GM12878 (cell line): ENCODE measurements around the gene SMIM13. TPM values are rescaled to one million over a fixed set of nuclear protein-coding genes. Genes with fewer than 3 reads are reported as not detected.

Source experiments
- ATAC-seq: fragments of 200-7000 bp; cut with Tn5 transposase; 3 replicates; pipeline ENCODE4 v1.9.1; 2020; ENCODE audit warnings: mild to moderate bottlenecking, moderate library complexity
- BruUV-seq: library from RNA; stranded (reverse); fragments of 400-500 nt; replicated peaks from 2 replicates; lab custom pipeline; 2021; lab: Mats Ljungman, UMichigan
- CTCF ChIA-PET: fragments of 300-600 bp; sonication (Branson Sonifier 250); formaldehyde crosslinking; extraction: SDS; loops from one replicate; lab custom pipeline; 2021; ENCODE audit warnings: inconsistent platforms; lab: Yijun Ruan, JAX
- POLR2A ChIA-PET: fragments of 350-600 bp; formaldehyde crosslinking; extraction: SDS; loops from one replicate; lab custom pipeline; 2021; ENCODE audit warnings: inconsistent platforms; lab: Charles Lee
- RAD21 ChIA-PET: fragments of 300-600 bp; sonication (Branson Sonifier 250); formaldehyde crosslinking; loops from one replicate; lab custom pipeline; 2023; ENCODE audit warnings: antibody characterized with exemption; ENCODE audit not compliant: unreplicated experiment; lab: Charles Lee
- SMC1A ChIA-PET: fragments of 300-600 bp; sonication (Branson Sonifier 250); formaldehyde crosslinking; loops from one replicate; lab custom pipeline; 2023; ENCODE audit not compliant: unreplicated experiment, uncharacterized antibody; lab: Charles Lee
- DNase-seq: peaks from one replicate; pipeline ENCODE4 v3.0.0-alpha.2; 2011; ENCODE audit warnings: low read depth, low spot score
- FAIRE-seq: peaks from 3 replicates; lab custom pipeline; 2011; peaks lifted over from hg19 to GRCh38; lab: Jason Lieb, UNC
- H2AFZ ChIP-seq: 2 replicates; pipeline ENCODE4 v1.6.0; 2011; ENCODE audit warnings: low read depth, low read length, control low read depth; ENCODE audit not compliant: control insufficient read depth
- H3K27ac ChIP-seq: 2 replicates; pipeline ENCODE4 v1.5.1; 2011; ENCODE audit warnings: control low read depth; ENCODE audit not compliant: control insufficient read depth, insufficient read depth
- H3K27me3 ChIP-seq, 2 experiments: replicated peaks in 1 of 2; 2 replicates each; pipeline versions ENCODE4 v1.6.0 to v1.6.1; 2011; ENCODE audit warnings: low read length in 1 of 2; ENCODE audit not compliant: control insufficient read depth in 2 of 2, insufficient read depth in 2 of 2
- H3K36me3 ChIP-seq, 2 experiments: 2 replicates each; pipeline ENCODE4 v1.5.1; 2011; ENCODE audit warnings: low read length in 1 of 2; ENCODE audit not compliant: control insufficient read depth in 2 of 2, insufficient read depth in 2 of 2
- H3K4me1 ChIP-seq: 2 replicates; pipeline ENCODE4 v1.6.1; 2011; ENCODE audit warnings: mild to moderate bottlenecking, low read length, moderate library complexity, mixed read lengths; ENCODE audit not compliant: control insufficient read depth, insufficient read depth
- H3K4me2 ChIP-seq: 2 replicates; pipeline ENCODE4 v1.6.0; 2011; ENCODE audit warnings: control low read depth; ENCODE audit not compliant: control insufficient read depth, insufficient read depth
- H3K4me3 ChIP-seq: fragments of 200-600 bp; sonication (generic); 2 replicates; pipeline ENCODE4 v1.5.1; 2016
- H3K79me2 ChIP-seq: 2 replicates; pipeline ENCODE4 v1.6.0; 2011; ENCODE audit warnings: low read length; ENCODE audit not compliant: control insufficient read depth, insufficient read depth
- H3K9ac ChIP-seq: 2 replicates; pipeline ENCODE4 v1.8.0; 2011; ENCODE audit warnings: low read length, control low read depth, mixed read lengths; ENCODE audit not compliant: control insufficient read depth, insufficient read depth
- H3K9me3 ChIP-seq: replicated peaks from 3 replicates; pipeline ENCODE4 v1.5.1; 2011; ENCODE audit warnings: mild to moderate bottlenecking, low read length; ENCODE audit not compliant: control insufficient read depth, insufficient read depth
- H4K20me1 ChIP-seq: 2 replicates; pipeline ENCODE4 v1.6.0; 2011; ENCODE audit not compliant: control insufficient read depth, insufficient read depth
- BCLAF1 ChIP-seq: fragments of 450-650 bp; IDR thresholded peaks from 2 replicates; pipeline ENCODE4 v1.6.1; 2017; ENCODE audit warnings: antibody characterized with exemption, mild to moderate bottlenecking, moderate library complexity
- E4F1 ChIP-seq: fragments of 450-650 bp; IDR thresholded peaks from 2 replicates; pipeline ENCODE4 v1.6.1; 2018; ENCODE audit warnings: borderline replicate concordance, mild to moderate bottlenecking; ENCODE audit not compliant: partially characterized antibody
- MTA3 ChIP-seq: IDR thresholded peaks from 2 replicates; pipeline ENCODE4 v1.6.1; 2012; ENCODE audit warnings: low read length, inconsistent platforms, borderline replicate concordance
- WGBS: methylation state at CpG from one replicate; pipeline ENCODE4 v1.1.6; 2016; ENCODE audit warnings: low lambda C conversion rate; ENCODE audit not compliant: insufficient replicate concordance, insufficient coverage; ENCODE audit errors: missing lambda C conversion rate; 5-methylcytosine and 5-hydroxymethylcytosine counted together
- in situ Hi-C: fragments of 300-500 bp; cut with MboI; formaldehyde crosslinking; loops from 9 replicates; pipeline ENCODE4 v1.14.3; 2018; ENCODE audit warnings: mixed read lengths
- intact Hi-C: fragments of 100-400 bp; cut with micrococcal nuclease; formaldehyde crosslinking; loops from one replicate; pipeline ENCODE4 v1.14.2; 2022; ENCODE audit not compliant: unreplicated experiment
- polyA plus RNA-seq, 11 experiments: library from polyadenylated mRNA; depleted of rRNA in 4 of 11; unstranded in 6 of 11; stranded (reverse) in 5 of 11; fragments of >200 nt; fragmentation: Nextera tagmentation in 4 of 11; fragmentation: Illumina TruSeq in 1 of 11; extraction: Ambion mirVana in 4 of 11; extraction: Trizol in 1 of 11; gene quantifications; 1 replicate in 1 of 11; 2 replicates in 10 of 11; pipeline versions ENCODE4 v1.2.1 to v1.2.3, GENCODE V29; 2011 to 2016; ENCODE audit warnings: inconsistent platforms in 2 of 11, missing spikeins in 2 of 11, low read depth in 1 of 11
- total RNA-seq, 4 experiments: library from RNA; depleted of rRNA in 3 of 4; stranded (reverse); fragments of >200 nt in 3 of 4; fragmentation: Illumina TruSeq in 1 of 4; extraction: Trizol in 1 of 4; gene quantifications; 2 replicates each; pipeline versions ENCODE4 v1.2.1 to v1.2.3, GENCODE V29; 2013 to 2021

The SMIM13 gene
- total and polyA plus RNA-seq, 10 of the 15 experiments (the other 5 are each of a cell fraction or from before 2014, with no cell fraction given): 2.0 to 8.5 (median 4.7) TPM

- ATAC-seq (no peak), FAIRE-seq (no peak), DNase-seq (no peak)
- in situ Hi-C loops (loop anchor here (5.0 to 10.0 kb wide), 2 partner anchors 354 to 431 kb away; no protein-coding TSS in a partner anchor), intact Hi-C loops (loop anchor here (1.0 to 5.0 kb wide), 4 partner anchors 179 to 432 kb away; no protein-coding TSS in a partner anchor)
- ChIA-PET RAD21 (interaction anchor here (0.5 to 4.0 kb wide), 23 partner anchors 11 to 432 kb away, joined by 3 to 98 read pairs (median 4); partner anchors contain the start of gene NEDD9), SMC1A (interaction anchor here (0.6 to 14.1 kb wide), 23 partner anchors 13 to 438 kb away, joined by 3 to 208 read pairs (median 4); no protein-coding TSS in a partner anchor), CTCF (interaction anchor here (0.6 to 5.3 kb wide), 25 partner anchors 9 to 431 kb away, joined by 3 to 152 read pairs (median 4); no protein-coding TSS in a partner anchor), POLR2A (interaction anchor here (1.9 kb wide), 1 partner anchor 352 kb away, joined by 7 read pairs; no protein-coding TSS in a partner anchor)
- Histone ChIP-seq H3K4me3 (no peak overlapping the region), H3K4me1 (peaks cover 8% of the 10 kb centered on the region; the same call in 1 of the 2 replicates), H3K27ac (no peak overlapping the region), H3K27me3 (no peaks in the 10 kb centered on the region), H2AFZ (no peak overlapping the region), H3K4me2 (no peak overlapping the region), H3K9me3 (no peaks in the 10 kb centered on the region), H4K20me1 (no peaks in the 10 kb centered on the region), H3K9ac (no peak overlapping the region), H3K36me3 (no peaks in the 10 kb centered on the region), H3K79me2 (no peaks in the 10 kb centered on the region)
- 89% methylated on average over 10 of the region's 10 CpGs for WGBS
- BruUV-seq: no TSS peak
- TF ChIP-seq BCLAF1 (no peak), E4F1 (no peak), MTA3 (no peak)
Measured at GRCh38 chr6:11143394-11144371, 50.0 kb downstream of the SMIM13 start.
